OCI-LY3 (cell line): Measurements from ENCODE around the gene NR2F6.

Experiments used
- H2AFZ ChIP-seq: fragments of 200-600, 300-600 bp; shearing (Covaris generic); 2 replicates; pipeline ENCODE4 v1.6.0; 2014; ENCODE audit warnings: antibody characterized with exemption, low read depth, low read length
- H3K27ac ChIP-seq: fragments of 200-600, 300-600 bp; sonication (generic); 2 replicates; pipeline ENCODE4 v1.5.1; 2014; ENCODE audit warnings: mild to moderate bottlenecking, low read length, moderate library complexity, mixed read lengths
- H3K27me3 ChIP-seq: fragments of 200-600, 300-600 bp; sonication (generic); 2 replicates; pipeline ENCODE4 v1.6.1; 2014; ENCODE audit warnings: low read depth, low read length, mixed read lengths
- H3K36me3 ChIP-seq: fragments of 200-600, 300-600 bp; sonication (generic); replicated peaks from 2 replicates; pipeline ENCODE3; 2014; ENCODE audit warnings: low read depth, low read length, mixed read lengths
- H3K4me1 ChIP-seq: fragments of 300-600, 200-600 bp; sonication (generic); 2 replicates; pipeline ENCODE4 v1.6.1; 2014; ENCODE audit warnings: low read length, mixed read lengths
- H3K4me2 ChIP-seq: fragments of 200-600, 300-600 bp; sonication (generic); 2 replicates; pipeline ENCODE4 v1.6.1; 2014; ENCODE audit warnings: low read length, mixed read lengths
- H3K4me3 ChIP-seq: fragments of 300-600, 200-600 bp; sonication (generic); 2 replicates; pipeline ENCODE4 v1.5.1; 2014; ENCODE audit warnings: antibody characterized with exemption, mild to moderate bottlenecking, low read length, moderate library complexity
- H3K79me2 ChIP-seq: fragments of 300-600, 200-600 bp; shearing (Covaris generic); 2 replicates; pipeline ENCODE4 v1.6.1; 2014; ENCODE audit warnings: mild to moderate bottlenecking, low read length, mixed read lengths
- H3K9ac ChIP-seq: fragments of 300-600, 200-600 bp; shearing (Covaris generic); 2 replicates; pipeline ENCODE4 v1.6.0; 2014; ENCODE audit warnings: mild to moderate bottlenecking, low read length, moderate library complexity
- H3K9me3 ChIP-seq: fragments of 200-600, 300-600 bp; shearing (Covaris generic); 2 replicates; pipeline ENCODE4 v1.6.1; 2014; ENCODE audit warnings: low read length, mixed read lengths; ENCODE audit not compliant: insufficient read depth
- H4K20me1 ChIP-seq: fragments of 200-600, 300-600 bp; sonication (generic); 2 replicates; pipeline ENCODE4 v1.6.1; 2016; ENCODE audit warnings: low read length, mixed read lengths; ENCODE audit not compliant: insufficient read depth
- EZH2phosphoT487 ChIP-seq: fragments of 200-600 bp; shearing (Covaris generic); IDR thresholded peaks from 2 replicates; pipeline ENCODE4 v1.6.1; 2018; ENCODE audit warnings: antibody characterized with exemption, mixed run types, low read depth
- TF ChIP-seq, protein P1 (sequence below): fragments of 200-600, 300-600 bp; sonication (generic); IDR thresholded peaks from 2 replicates; pipeline ENCODE4 v1.5.1; 2014; ENCODE audit warnings: antibody characterized with exemption, low read length, low read depth

NR2F6 gene

DNA sequence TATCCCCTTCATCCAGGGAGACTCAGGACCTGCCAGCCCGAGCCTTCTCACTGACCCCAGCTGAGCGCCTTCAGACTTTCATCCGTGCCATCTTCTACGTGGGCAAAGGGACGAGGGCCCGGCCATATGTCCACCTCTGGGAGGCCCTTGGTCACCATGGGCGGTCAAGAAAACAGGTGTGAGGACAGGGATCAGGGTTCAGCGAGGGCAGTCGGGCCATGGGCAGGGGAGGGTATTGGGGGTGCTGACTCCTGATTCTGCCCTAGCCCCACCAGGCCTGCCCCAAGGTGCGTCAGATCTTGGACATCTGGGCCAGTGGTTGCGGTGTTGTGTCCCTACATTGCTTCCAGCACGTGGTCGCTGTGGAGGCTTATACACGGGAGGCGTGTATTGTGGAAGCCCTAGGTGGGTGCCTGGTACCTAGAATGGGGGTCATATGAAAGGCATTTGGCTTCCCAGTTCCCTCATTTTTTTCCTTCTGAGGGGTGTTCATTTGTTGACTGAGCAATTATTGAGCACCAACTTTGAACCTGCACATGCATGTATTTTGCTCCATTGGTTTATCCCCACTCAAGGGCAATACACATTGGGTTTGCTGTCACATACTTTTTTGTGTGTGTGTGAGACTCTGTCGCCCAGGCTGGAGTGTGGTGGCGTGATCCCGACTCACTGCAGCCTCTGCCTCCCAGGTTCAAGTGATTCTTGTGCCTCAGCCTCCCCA, 39.9 kb upstream of the NR2F6 start:
- no peak for TF ChIP-seq EZH2phosphoT487
- TF ChIP-seq, protein P1, sequence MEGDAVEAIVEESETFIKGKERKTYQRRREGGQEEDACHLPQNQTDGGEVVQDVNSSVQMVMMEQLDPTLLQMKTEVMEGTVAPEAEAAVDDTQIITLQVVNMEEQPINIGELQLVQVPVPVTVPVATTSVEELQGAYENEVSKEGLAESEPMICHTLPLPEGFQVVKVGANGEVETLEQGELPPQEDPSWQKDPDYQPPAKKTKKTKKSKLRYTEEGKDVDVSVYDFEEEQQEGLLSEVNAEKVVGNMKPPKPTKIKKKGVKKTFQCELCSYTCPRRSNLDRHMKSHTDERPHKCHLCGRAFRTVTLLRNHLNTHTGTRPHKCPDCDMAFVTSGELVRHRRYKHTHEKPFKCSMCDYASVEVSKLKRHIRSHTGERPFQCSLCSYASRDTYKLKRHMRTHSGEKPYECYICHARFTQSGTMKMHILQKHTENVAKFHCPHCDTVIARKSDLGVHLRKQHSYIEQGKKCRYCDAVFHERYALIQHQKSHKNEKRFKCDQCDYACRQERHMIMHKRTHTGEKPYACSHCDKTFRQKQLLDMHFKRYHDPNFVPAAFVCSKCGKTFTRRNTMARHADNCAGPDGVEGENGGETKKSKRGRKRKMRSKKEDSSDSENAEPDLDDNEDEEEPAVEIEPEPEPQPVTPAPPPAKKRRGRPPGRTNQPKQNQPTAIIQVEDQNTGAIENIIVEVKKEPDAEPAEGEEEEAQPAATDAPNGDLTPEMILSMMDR, result no peak
- Histone ChIP-seq H4K20me1 (no peaks in the 10 kb centered on the region), H3K4me1 (peaks cover 3% of the 10 kb centered on the region), H2AFZ (no peak overlapping the region), H3K27me3 (no peaks in the 10 kb centered on the region), H3K4me2 (no peak overlapping the region), H3K4me3 (no peak overlapping the region), H3K9ac (no peak overlapping the region), H3K9me3 (no peaks in the 10 kb centered on the region), H3K27ac (no peak overlapping the region), H3K36me3 (no peaks in the 10 kb centered on the region), H3K79me2 (no peaks in the 10 kb centered on the region)

DNA sequence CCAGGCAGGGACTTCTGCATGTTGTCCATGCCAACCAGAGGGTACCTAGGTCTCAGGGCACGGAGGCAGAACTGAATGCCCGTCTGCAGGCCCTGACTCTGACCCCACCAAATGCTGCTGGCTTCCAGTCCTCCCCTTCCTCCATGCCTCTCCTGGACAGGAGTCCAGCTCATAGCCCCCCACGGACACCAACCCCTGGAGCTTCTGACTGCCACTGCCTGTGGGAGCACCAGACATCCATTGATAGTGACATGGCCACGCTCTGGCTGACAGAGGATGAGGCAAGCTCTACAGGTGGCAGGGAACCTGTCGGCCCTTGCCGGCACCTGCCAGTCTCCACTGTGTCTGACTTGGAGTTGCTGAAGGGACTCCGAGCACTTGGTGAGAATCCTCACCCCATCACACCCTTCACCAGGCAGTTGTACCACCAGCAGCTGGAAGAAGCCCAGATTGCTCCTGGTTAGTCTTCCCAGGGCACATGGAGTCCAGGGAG, 37.8 kb upstream of the NR2F6 start:
- H3K36me3 ChIP-seq, result no peaks in the 10 kb centered on the region
- no peak overlapping the region for H3K27ac ChIP-seq

DNA sequence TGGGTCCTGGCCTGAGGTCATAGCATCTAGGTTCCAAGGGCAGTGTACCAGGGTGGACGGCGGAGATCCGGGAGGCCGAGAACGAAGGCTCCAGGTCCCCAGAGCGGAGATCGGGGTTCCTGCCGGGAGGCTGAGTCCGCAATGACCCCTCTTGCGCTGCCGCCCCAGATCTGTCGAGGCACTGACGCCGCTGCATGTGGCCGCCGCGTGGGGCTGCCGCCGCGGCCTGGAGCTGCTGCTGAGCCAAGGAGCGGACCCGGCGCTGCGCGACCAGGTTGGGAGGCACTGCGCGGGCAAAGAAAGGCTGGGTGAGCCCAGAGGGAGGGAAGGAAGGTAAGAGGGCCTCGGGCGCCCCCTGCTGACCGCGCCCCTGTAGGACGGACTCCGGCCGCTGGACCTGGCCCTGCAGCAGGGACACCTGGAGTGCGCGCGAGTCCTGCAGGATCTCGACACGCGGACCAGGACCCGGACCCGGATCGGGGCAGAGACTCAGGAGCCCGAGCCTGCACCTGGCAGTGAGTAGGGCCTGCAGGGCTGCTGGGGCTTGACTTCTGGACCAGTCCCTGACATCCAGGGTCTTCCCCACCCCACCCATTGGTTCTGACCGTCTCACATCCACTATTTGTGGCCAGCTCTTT, 36.9 kb upstream of the NR2F6 start:
- Histone ChIP-seq H3K9ac (no peak overlapping the region), H3K27me3 (no peaks in the 10 kb centered on the region), H3K4me1 (peaks cover 3% of the 10 kb centered on the region), H3K36me3 (peaks cover under 1% of the 10 kb centered on the region), H3K4me3 (peak overlapping the region; percentile 56), H3K27ac (no peak overlapping the region), H3K4me2 (peak overlapping the region; percentile 63), H2AFZ (no peak overlapping the region), H3K79me2 (no peaks in the 10 kb centered on the region), H4K20me1 (no peaks in the 10 kb centered on the region), H3K9me3 (no peaks in the 10 kb centered on the region)
- TF ChIP-seq, protein P1, result peak; percentile 92
- TF ChIP-seq EZH2phosphoT487, result no peak

More for the DNA sequence above, 37.8 kb upstream of the NR2F6 start:
- no peaks in the 10 kb centered on the region for H3K27me3 ChIP-seq
- no peak overlapping the region for H3K4me3 ChIP-seq
- H3K4me1 ChIP-seq, result peaks cover 3% of the 10 kb centered on the region
- H4K20me1 ChIP-seq, result no peaks in the 10 kb centered on the region
- H3K79me2 ChIP-seq, result no peaks in the 10 kb centered on the region
- no peaks in the 10 kb centered on the region for H3K9me3 ChIP-seq
- no peak overlapping the region for H2AFZ ChIP-seq
- no peak for TF ChIP-seq EZH2phosphoT487
- TF ChIP-seq, protein P1, result no peak
- no peak overlapping the region for H3K9ac ChIP-seq
- H3K4me2 ChIP-seq, result no peak overlapping the region
